Thoracic aorta (tissue), 2 donors: ENCODE data around the gene UNC80. TPM values are rescaled to one million over a fixed set of nuclear protein-coding genes. Genes with fewer than 3 reads are reported as not detected.

Experiments
- ATAC-seq: fragments of 150-250 bp; one replicate; pipeline ENCODE4 v1.8.0; 2017; ENCODE audit warnings: low read depth; ENCODE audit not compliant: insufficient number of reproducible peaks, low FRiP score
- DNase-seq: peaks from one replicate; pipeline ENCODE4 v3.0.0-alpha.2; 2020; ENCODE audit warnings: low spot score
- H3K27ac ChIP-seq, 2 donors: fragments of 200-600 bp; sonication (generic); 1 replicate in 1 of 2; 2 replicates in 1 of 2; pipeline ENCODE4 v1.5.1; 2016; ENCODE audit warnings: mild to moderate bottlenecking in 2 of 2, moderate library complexity in 2 of 2
- H3K27me3 ChIP-seq: fragments of 200-600 bp; sonication (generic); replicated peaks from 2 replicates; pipeline ENCODE4 v1.6.0; 2016; ENCODE audit warnings: mild to moderate bottlenecking; ENCODE audit not compliant: insufficient read depth
- H3K36me3 ChIP-seq: fragments of 200-600 bp; sonication (generic); one replicate; pipeline ENCODE4 v1.5.1; 2016
- H3K4me1 ChIP-seq, 2 donors: fragments of 200-600 bp; sonication (generic); 1 replicate in 1 of 2; 2 replicates in 1 of 2; pipeline versions ENCODE4 v1.5.1 to v1.6.0; 2016; ENCODE audit warnings: low read depth in 2 of 2, mild to moderate bottlenecking in 1 of 2; ENCODE audit not compliant: control insufficient read depth in 1 of 2
- H3K4me3 ChIP-seq: fragments of 200-600 bp; sonication (generic); 2 replicates; pipeline ENCODE4 v1.5.1; 2016; ENCODE audit warnings: mild to moderate bottlenecking
- H3K9me3 ChIP-seq: fragments of 200-600 bp; sonication (generic); 2 replicates; pipeline ENCODE4 v1.5.1; 2016
- CTCF ChIP-seq: fragments of 200-600 bp; sonication (generic); IDR thresholded peaks from one replicate; pipeline ENCODE4 v1.5.1; 2019; ENCODE audit warnings: antibody characterized with exemption
- total RNA-seq, 2 donors: library from RNA; depleted of rRNA; stranded (reverse); fragments of >200 nt; gene quantifications; one replicate each; pipeline versions ENCODE4 v1.1.0 to v1.2.3, GENCODE V29; 2016

UNC80 gene
- total RNA-seq, 2 donors from 2014 or later, result not detected

GRCh38 chr2:209933499-209934483, 162.2 kb downstream of the UNC80 start:
- Histone ChIP-seq H3K4me1 (peaks cover 0 to 10% of the 10 kb centered on the region in 2 donors), H3K27ac (no peak overlapping the region), H3K9me3 (no peaks in the 10 kb centered on the region), H3K4me3 (peak overlapping the region; percentile 47), H3K36me3 (no peaks in the 10 kb centered on the region), H3K27me3 (no peaks in the 10 kb centered on the region)
- ATAC-seq (no peak), DNase-seq (no peak)
- TF ChIP-seq CTCF, result no peak

DNA sequence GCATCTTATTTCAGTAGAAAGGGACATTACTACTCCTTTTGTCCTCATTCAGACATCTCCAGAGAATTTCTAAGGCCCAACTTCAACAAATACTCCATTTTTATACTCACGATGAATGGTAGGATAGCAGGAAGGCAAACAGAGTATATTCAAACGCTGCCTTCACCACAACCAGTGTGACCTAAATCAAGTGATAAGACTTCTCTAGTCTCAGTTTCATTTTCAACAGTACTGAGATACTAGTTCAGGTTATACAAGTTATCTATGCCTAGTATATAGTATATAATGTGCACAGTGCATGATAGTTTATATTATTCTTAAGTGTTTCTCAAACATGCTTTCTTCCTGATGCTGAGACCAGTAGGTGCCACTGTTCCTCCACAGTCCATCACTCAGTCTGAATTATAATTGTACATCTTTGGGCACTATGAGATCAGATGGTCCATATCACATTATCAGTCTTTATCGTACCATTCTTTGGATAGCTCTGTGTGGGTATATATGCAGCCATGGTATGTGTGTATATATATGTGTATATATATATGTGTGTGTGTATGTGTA, 164.6 kb downstream of the UNC80 start:
- no peaks in the 10 kb centered on the region for H3K27me3 ChIP-seq
- H3K9me3 ChIP-seq, result no peaks in the 10 kb centered on the region
- peaks cover 0 to 10% of the 10 kb centered on the region in 2 donors for H3K4me1 ChIP-seq
- DNase-seq (no peak), ATAC-seq (no peak)
- no peak overlapping the region for H3K27ac ChIP-seq
- no peak for TF ChIP-seq CTCF
- no peak overlapping the region for H3K4me3 ChIP-seq
- no peaks in the 10 kb centered on the region for H3K36me3 ChIP-seq

- no peak overlapping the region for H3K4me3 ChIP-seq
- H3K27me3 ChIP-seq, result no peaks in the 10 kb centered on the region
- no peak for ATAC-seq
- no peak for DNase-seq
- H3K9me3 ChIP-seq, result no peaks in the 10 kb centered on the region
- no peaks in the 10 kb centered on the region for H3K36me3 ChIP-seq
- peaks cover 0 to 10% of the 10 kb centered on the region in 2 donors for H3K4me1 ChIP-seq
- TF ChIP-seq CTCF, result no peak
- H3K27ac ChIP-seq, result no peak overlapping the region
These were observed 166.3 kb downstream of the UNC80 start for GRCh38 chr2:209937893-209938292.

DNA sequence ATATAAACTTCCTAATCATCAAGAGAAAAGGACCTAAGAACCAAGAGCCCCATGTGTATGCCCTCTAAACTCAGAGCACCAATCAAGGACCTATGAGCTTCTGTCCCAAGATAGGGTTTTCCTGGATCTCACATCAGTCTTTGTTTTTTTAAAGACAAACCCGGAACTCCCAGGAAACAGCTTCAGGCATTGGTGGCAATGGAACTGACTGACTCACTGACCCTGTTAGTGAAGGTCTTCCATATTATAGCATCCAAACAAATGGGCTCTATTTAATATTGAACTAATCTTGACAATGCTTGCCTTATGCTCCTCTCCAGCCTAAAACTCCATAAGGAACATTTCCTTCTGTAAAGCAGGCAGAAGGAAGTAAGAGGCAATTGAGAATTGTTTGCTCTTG, 167.3 kb downstream of the UNC80 start:
- H3K36me3 ChIP-seq, result no peaks in the 10 kb centered on the region
- no peak for ATAC-seq
- DNase-seq, result no peak
- H3K27ac ChIP-seq, result no peak overlapping the region
- TF ChIP-seq CTCF, result no peak
- no peaks in the 10 kb centered on the region for H3K9me3 ChIP-seq
- no peaks in the 10 kb centered on the region for H3K27me3 ChIP-seq
- peaks cover 0 to 4% of the 10 kb centered on the region in 2 donors for H3K4me1 ChIP-seq
- H3K4me3 ChIP-seq, result no peak overlapping the region

DNA sequence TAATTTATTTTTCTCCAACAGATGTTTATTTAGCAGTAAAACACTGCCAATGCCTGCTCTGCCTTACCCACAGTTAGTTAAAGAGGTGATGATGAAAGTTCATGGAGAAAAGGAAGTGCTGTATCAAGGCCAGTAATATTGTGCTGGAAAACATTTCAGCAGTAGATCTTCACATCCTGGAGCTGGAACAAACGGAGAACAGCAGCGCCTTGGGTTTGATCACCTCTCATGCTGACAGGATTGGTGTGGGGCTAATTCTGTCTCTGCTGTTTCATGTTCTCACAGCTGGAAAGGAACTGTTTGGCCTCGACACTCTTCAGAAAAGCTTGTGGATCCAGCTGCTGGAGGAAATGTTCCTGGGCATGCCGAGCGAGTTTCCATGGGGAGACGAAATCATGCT, 169.3 kb downstream of the UNC80 start:
- no peak overlapping the region for H3K4me3 ChIP-seq
- H3K27me3 ChIP-seq, result no peaks in the 10 kb centered on the region
- no peak overlapping the region for H3K27ac ChIP-seq
- H3K36me3 ChIP-seq, result no peaks in the 10 kb centered on the region
- no peaks in the 10 kb centered on the region for H3K4me1 ChIP-seq
- H3K9me3 ChIP-seq, result no peaks in the 10 kb centered on the region
- TF ChIP-seq CTCF, result no peak
- no peak for DNase-seq
- ATAC-seq, result no peak
